SK-N-SH treated with all-trans-retinoic acid at 6 μM for 48 hours (cell line): ENCODE data around the gene AKT2.

Experiments
- ATAC-seq: fragments of 200-7000 bp; cut with Tn5 transposase; 3 replicates; pipeline ENCODE4 v1.9.1; 2020; ENCODE audit warnings: mild to moderate bottlenecking, moderate library complexity
- ARNTL ChIP-seq: fragments of 450-650 bp; formaldehyde crosslinking; IDR thresholded peaks from 2 replicates; pipeline ENCODE4 v1.5.0; 2020; ENCODE audit warnings: low read depth, mild to moderate bottlenecking, moderate library complexity, borderline replicate concordance
- BACH2 ChIP-seq: fragments of 250-450 bp; sonication (Bioruptor Pico); IDR thresholded peaks from 2 replicates; pipeline ENCODE4 v1.9.0; 2021; ENCODE audit warnings: mild to moderate bottlenecking, borderline replicate concordance
- CREB5 ChIP-seq: fragments of 250-450 bp; sonication (Bioruptor Pico); IDR thresholded peaks from 2 replicates; pipeline ENCODE4 v1.5.1; 2020; ENCODE audit warnings: low read depth, mild to moderate bottlenecking, moderate library complexity
- CSDC2 ChIP-seq: fragments of 250-450 bp; sonication (Bioruptor Pico); IDR thresholded peaks from 2 replicates; pipeline ENCODE4 v1.5.0; 2020; ENCODE audit warnings: mild to moderate bottlenecking, moderate library complexity
- ESRRG ChIP-seq: fragments of 250-450 bp; sonication (Bioruptor Pico); IDR thresholded peaks from 2 replicates; pipeline ENCODE4 v1.6.1; 2021; ENCODE audit warnings: mild to moderate bottlenecking
- GLIS3 ChIP-seq: fragments of 250-450 bp; sonication (Bioruptor Pico); IDR thresholded peaks from 2 replicates; pipeline ENCODE4 v1.5.0; 2020; ENCODE audit warnings: mild to moderate bottlenecking, moderate library complexity
- ISL1 ChIP-seq: fragments of 250-450 bp; sonication (Bioruptor Pico); IDR thresholded peaks from 2 replicates; pipeline ENCODE4 v2.1.2; 2022; ENCODE audit warnings: mild to moderate bottlenecking, moderate library complexity
- OSR1 ChIP-seq: fragments of 250-450 bp; sonication (Bioruptor Pico); IDR thresholded peaks from 2 replicates; pipeline ENCODE4 v1.8.0; 2022; ENCODE audit warnings: moderate library complexity, mild to moderate bottlenecking, inconsistent platforms
- POU6F1 ChIP-seq: fragments of 250-450 bp; sonication (Bioruptor Pico); IDR thresholded peaks from 2 replicates; pipeline ENCODE4 v1.8.0; 2021; ENCODE audit warnings: low read depth, mild to moderate bottlenecking, moderate library complexity, borderline replicate concordance
- PPARA ChIP-seq: fragments of 250-450 bp; sonication (Bioruptor Pico); IDR thresholded peaks from 2 replicates; pipeline ENCODE4 v1.5.0; 2020; ENCODE audit warnings: mild to moderate bottlenecking, borderline replicate concordance
- RARB ChIP-seq: fragments of 250-450 bp; sonication (Bioruptor Pico); IDR thresholded peaks from 2 replicates; pipeline ENCODE4 v1.8.0; 2021; ENCODE audit warnings: mild to moderate bottlenecking, moderate library complexity
- SNAI2 ChIP-seq: fragments of 250-450 bp; sonication (Bioruptor Pico); IDR thresholded peaks from 2 replicates; pipeline ENCODE4 v1.5.0; 2020; ENCODE audit warnings: mild to moderate bottlenecking, moderate library complexity
- TOX ChIP-seq: fragments of 250-450 bp; sonication (Bioruptor Pico); IDR thresholded peaks from 2 replicates; pipeline ENCODE4 v1.8.0; 2021; ENCODE audit warnings: mild to moderate bottlenecking, moderate library complexity, borderline replicate concordance
- TSHZ2 ChIP-seq: fragments of 250-450 bp; sonication (Bioruptor Pico); IDR thresholded peaks from 2 replicates; pipeline ENCODE4 v1.5.0; 2020; ENCODE audit warnings: mild to moderate bottlenecking, moderate library complexity
- ZC3H10 ChIP-seq: fragments of 250-450 bp; sonication (Bioruptor Pico); IDR thresholded peaks from 2 replicates; pipeline ENCODE4 v1.5.1; 2021; ENCODE audit warnings: mild to moderate bottlenecking, moderate library complexity
- ZFP3 ChIP-seq: fragments of 250-450 bp; sonication (Bioruptor Pico); IDR thresholded peaks from 2 replicates; pipeline ENCODE4 v1.5.0; 2020; ENCODE audit warnings: mild to moderate bottlenecking, moderate library complexity
- ZFP30 ChIP-seq: fragments of 450-650 bp; formaldehyde crosslinking; IDR thresholded peaks from 2 replicates; pipeline ENCODE4 v1.5.0; 2022; ENCODE audit warnings: mild to moderate bottlenecking, moderate library complexity
- ZNF565 ChIP-seq: fragments of 450-650 bp; formaldehyde crosslinking; conservative IDR thresholded peaks from 2 replicates; pipeline ENCODE4 v1.5.0; 2020; ENCODE audit warnings: low read depth, mild to moderate bottlenecking, moderate library complexity
- ZNF70 ChIP-seq: fragments of 450-650 bp; formaldehyde crosslinking; IDR thresholded peaks from 2 replicates; pipeline ENCODE4 v1.5.0; 2020; ENCODE audit warnings: mild to moderate bottlenecking, moderate library complexity
- ZNF8 ChIP-seq: fragments of 450-650 bp; formaldehyde crosslinking; IDR thresholded peaks from 2 replicates; pipeline ENCODE4 v1.5.0; 2020; ENCODE audit warnings: mild to moderate bottlenecking, moderate library complexity
- TF ChIP-seq, protein P1 (sequence below): fragments of 250-450 bp; sonication (Bioruptor Pico); IDR thresholded peaks from 2 replicates; pipeline ENCODE4 v1.5.1; 2021; ENCODE audit warnings: mild to moderate bottlenecking, moderate library complexity

Gene AKT2

GRCh38 chr19:40269216-40269940 is 15.8 kb downstream of the AKT2 start:
- no peak for ATAC-seq
- TF ChIP-seq POU6F1 = no peak
- TF ChIP-seq ZNF8 (CRISPR knock-in tag) = no peak
- no peak for TF ChIP-seq TOX (CRISPR knock-in tag)
- no peak for TF ChIP-seq BACH2 (CRISPR knock-in tag)
- TF ChIP-seq ESRRG (CRISPR knock-in tag) = no peak
- no peak for TF ChIP-seq ZNF565
- TF ChIP-seq ZFP30 (CRISPR knock-in tag) = no peak
- no peak for TF ChIP-seq ARNTL
- no peak for TF ChIP-seq OSR1
- TF ChIP-seq CSDC2 (CRISPR knock-in tag) = no peak
- TF ChIP-seq CREB5 = no peak
- TF ChIP-seq ZNF70 (CRISPR knock-in tag) = no peak
- TF ChIP-seq ZFP3 = no peak
- no peak for TF ChIP-seq GLIS3 (CRISPR knock-in tag)
- TF ChIP-seq ZC3H10 (CRISPR knock-in tag) = no peak
- TF ChIP-seq, protein P1, sequence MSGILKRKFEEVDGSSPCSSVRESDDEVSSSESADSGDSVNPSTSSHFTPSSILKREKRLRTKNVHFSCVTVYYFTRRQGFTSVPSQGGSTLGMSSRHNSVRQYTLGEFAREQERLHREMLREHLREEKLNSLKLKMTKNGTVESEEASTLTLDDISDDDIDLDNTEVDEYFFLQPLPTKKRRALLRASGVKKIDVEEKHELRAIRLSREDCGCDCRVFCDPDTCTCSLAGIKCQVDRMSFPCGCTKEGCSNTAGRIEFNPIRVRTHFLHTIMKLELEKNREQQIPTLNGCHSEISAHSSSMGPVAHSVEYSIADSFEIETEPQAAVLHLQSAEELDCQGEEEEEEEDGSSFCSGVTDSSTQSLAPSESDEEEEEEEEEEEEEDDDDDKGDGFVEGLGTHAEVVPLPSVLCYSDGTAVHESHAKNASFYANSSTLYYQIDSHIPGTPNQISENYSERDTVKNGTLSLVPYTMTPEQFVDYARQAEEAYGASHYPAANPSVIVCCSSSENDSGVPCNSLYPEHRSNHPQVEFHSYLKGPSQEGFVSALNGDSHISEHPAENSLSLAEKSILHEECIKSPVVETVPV (CRISPR knock-in tag) = no peak
- TF ChIP-seq RARB = no peak
- TF ChIP-seq SNAI2 (CRISPR knock-in tag) = no peak
- no peak for TF ChIP-seq ISL1 (CRISPR knock-in tag)
- TF ChIP-seq PPARA (CRISPR knock-in tag) = no peak

DNA sequence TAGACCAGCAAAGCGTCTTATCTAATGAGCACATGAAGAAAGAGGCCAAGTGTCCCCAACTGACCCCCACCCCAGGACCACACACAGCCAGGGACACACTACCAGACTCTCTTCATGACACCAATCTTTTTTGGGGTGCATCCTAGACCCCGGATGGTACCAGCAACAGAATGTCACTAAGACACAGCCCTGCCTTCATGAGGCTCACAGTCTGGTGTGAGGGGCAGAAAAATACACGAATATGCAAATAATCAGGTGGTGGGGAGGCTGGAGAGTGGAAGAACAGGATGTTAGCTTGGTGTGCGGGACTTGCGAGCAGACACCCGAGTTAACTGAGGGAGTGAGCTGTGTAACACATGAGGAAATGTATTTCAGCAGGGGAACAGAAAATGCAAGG is 17.5 kb downstream of the AKT2 start:
- no peak for TF ChIP-seq CREB5
- TF ChIP-seq RARB = no peak
- no peak for TF ChIP-seq ZNF8 (CRISPR knock-in tag)
- TF ChIP-seq, protein P1 (CRISPR knock-in tag) = no peak
- TF ChIP-seq ZC3H10 (CRISPR knock-in tag) = no peak
- no peak for TF ChIP-seq OSR1
- no peak for TF ChIP-seq SNAI2 (CRISPR knock-in tag)
- TF ChIP-seq GLIS3 (CRISPR knock-in tag) = no peak
- TF ChIP-seq TSHZ2 (CRISPR knock-in tag) = no peak
- no peak for TF ChIP-seq ZFP30 (CRISPR knock-in tag)
- no peak for TF ChIP-seq TOX (CRISPR knock-in tag)
- TF ChIP-seq PPARA (CRISPR knock-in tag) = no peak
- no peak for TF ChIP-seq CSDC2 (CRISPR knock-in tag)
- ATAC-seq = no peak
